HG03139 (cell line): ENCODE results near the gene RNF220.

ENCODE experiments used
- ATAC-seq: cut with Tn5 transposase; IDR thresholded peaks from one replicate; pipeline ENCODE4 v1.9.1; 2021; ENCODE audit not compliant: unreplicated experiment

The RNF220 gene

GRCh38 chr1:44519035-44519676 lies 114.1 kb downstream of the RNF220 start:
- no peak for ATAC-seq

- no peak for ATAC-seq
Measured at GRCh38 chr1:44521378-44522080, 116.5 kb downstream of the RNF220 start.

GRCh38 chr1:44523593-44524591 lies 118.8 kb downstream of the RNF220 start:
- no peak for ATAC-seq

- ATAC-seq = no peak
Measured at GRCh38 chr1:44524655-44525500, 119.8 kb downstream of the RNF220 start.

DNA sequence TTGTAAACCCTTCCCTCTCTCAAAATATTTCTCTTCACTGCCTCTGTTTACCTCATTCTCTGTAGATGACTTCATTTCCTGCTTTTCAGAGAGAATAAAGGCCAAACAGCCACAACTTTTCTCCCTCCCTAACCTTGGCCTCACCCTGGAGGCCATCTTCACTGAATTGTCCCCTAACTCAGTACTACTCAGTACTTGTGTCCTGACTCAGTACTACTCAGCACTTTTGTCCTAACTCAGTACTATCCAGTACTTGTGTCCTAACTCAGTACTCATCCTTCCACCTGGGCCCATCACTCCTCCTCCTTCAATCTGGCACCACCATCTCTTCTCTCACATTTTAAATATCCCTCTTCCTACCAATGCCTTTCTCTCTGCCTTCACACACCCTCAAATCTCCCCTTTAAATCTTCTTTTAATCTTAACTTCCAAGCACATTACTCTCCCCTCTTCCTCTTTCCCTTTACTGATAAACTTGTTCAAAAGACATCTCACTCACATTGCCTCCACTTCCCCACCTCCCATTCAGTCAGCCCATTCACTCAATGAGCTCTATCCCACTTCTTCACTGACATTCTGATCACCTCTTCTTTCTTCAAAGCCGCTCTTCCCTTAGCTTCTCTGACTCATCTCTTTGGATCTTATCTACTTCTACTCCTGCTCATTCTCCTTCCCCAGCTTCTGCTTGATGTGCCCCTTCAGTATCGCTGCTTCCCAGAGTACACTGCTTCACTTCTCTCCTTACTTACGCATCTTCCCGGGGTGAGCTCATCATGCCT lies 121.4 kb downstream of the RNF220 start:
- ATAC-seq = no peak

- ATAC-seq = no peak
Measured at GRCh38 chr1:44531785-44532566, 126.9 kb downstream of the RNF220 start.

GRCh38 chr1:44532567-44532944 lies 127.5 kb downstream of the RNF220 start:
- no peak for ATAC-seq

- no peak for ATAC-seq
Measured at GRCh38 chr1:44534771-44535170, 129.7 kb downstream of the RNF220 start.

DNA sequence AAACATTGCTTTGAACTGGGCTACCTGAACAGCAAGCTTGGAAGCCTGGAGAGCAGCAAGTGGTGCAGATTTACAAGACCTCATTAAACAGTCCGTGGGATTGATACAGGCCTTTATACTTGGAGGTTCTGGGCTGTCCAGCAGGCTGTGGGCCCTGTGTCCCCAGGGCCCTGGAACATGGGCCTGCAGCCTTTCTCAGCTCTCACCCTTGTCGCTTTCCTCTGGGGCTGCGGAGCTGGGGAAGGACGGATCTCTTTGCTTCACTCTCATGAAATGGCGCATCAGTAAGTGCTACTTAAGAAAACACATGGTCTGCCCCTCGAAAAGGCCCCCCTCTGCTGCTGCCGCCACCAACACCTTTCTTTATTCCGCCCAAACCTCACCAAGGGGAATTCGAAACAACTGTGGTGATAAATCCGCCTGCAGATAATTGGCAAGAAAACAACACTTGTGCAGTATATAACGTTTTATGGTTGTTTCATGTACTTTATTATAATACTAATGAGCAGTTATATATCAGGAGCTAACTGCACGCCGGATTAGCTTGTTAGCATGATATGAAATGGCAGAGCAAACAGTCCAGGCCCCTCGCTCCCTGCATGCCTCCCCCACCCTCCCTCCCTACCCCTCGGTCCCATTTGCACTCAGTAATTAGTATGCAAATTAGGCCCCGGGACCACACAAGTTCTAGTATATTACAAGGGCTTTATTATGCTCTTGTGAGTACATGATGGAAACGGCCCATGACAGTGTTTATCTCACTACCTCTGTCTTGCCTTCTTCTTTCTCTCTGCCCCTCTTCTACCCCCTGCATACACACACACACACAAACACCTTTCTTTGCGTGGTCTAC lies 131.5 kb downstream of the RNF220 start:
- ATAC-seq = no peak

GRCh38 chr1:44537538-44537937 lies 132.5 kb downstream of the RNF220 start:
- no peak for ATAC-seq

DNA sequence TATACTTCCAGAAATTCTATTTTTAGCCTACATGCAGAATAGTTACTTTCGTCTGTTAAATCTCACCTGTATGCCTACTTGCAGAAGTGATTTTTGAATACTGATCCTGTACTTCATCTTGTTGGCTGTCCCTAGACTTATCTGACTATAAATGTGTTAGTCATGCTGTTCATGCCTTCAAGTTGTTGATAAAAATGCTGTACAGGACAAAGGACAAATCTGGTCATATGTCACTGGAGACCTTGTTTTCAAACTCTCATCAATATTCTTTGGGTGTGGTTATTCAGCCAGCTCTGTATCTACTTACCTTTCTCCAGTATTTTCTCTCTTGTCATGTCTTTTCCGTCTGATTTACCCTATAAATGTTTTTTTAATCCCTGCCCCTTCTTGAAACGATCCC lies 132.9 kb downstream of the RNF220 start:
- ATAC-seq = no peak

DNA sequence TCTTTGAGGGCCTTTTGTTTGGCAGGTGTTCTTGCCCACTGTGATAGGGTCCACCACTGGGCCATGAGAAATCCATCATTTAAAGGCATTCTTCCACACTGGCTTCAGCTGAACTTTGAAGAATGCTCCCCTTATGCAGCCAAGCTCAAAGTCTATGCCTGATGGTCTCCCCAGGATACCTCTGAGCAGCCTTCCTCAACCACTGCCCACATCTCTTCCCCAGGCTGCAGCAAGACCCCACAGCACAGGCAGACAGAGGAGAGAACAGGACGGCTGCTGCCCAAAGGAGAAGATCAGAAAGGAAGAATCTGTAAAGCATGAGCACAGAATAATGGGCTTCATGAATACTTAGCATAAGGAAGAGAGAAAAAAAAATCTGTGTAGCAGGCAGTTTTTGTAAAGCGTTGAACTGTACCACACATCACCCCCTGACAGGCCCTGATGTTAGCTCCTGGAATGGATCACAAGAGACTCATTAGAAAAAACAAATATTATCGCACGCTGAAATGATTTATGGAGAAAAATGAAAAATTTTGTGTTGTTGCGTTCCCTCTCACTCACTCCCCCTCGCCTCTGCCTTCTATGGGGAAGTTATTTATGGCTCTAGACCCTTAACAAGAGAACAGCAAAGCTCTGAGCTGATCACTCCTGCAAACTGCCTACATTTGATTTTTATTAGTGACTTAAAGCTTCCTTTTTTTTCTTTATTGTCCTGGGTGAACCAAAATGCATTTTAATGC lies 135.1 kb downstream of the RNF220 start:
- ATAC-seq = no peak

- no peak for ATAC-seq
Measured at GRCh38 chr1:44542420-44543063, 137.5 kb downstream of the RNF220 start.

GRCh38 chr1:44543064-44543744 lies 138.1 kb downstream of the RNF220 start:
- ATAC-seq = no peak

- no peak for ATAC-seq
Measured at GRCh38 chr1:44543786-44544185, 138.7 kb downstream of the RNF220 start.

DNA sequence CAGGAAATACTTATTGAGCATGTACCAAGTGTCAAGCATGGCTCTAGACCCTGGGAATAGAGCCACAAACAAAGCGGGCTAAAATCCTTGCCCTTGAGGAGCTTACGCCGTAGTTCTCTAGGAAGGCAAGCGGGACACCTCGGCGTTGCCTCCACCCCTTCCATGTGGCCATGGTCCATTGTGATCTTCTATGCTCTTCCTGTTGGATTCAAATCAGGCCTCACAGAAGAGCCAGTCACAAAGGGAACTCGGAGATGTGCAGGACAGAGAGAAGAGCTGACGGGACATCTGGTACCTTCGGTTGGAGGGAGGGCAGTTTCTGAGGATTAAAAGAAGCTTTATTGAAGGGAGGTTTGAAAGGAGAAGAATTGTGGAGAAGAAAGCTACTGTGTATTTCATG lies 139.9 kb downstream of the RNF220 start:
- ATAC-seq = no peak
